GM18508 (cell line): ENCODE measurements around the gene CCDC187.
"Not testable (repeated sequence)": the region's sequence is repeated elsewhere in the genome, so short reads cannot be mapped to it uniquely, and the experiment has no call there.

Experiments
- ATAC-seq: cut with Tn5 transposase; IDR thresholded peaks from one replicate; pipeline ENCODE4 v1.9.1; 2021; ENCODE audit warnings: moderate number of reproducible peaks; ENCODE audit not compliant: insufficient read depth, unreplicated experiment

Gene CCDC187

GRCh38 chr9:136303825-136304416, at the start of gene CCDC187:
Gene CCDC187 (minus strand): TSS chr9:136304094. CDS start chr9:136303830, 264 bp downstream.
- no peak for ATAC-seq

- ATAC-seq: no peak
Observed at GRCh38 chr9:136353088-136353487, 49.2 kb upstream of the CCDC187 start.

- ATAC-seq: no peak
Observed at GRCh38 chr9:136352682-136353081, 48.8 kb upstream of the CCDC187 start.

GRCh38 chr9:136351868-136352267, 48.0 kb upstream of the CCDC187 start:
- ATAC-seq: not testable (repeated sequence)

- ATAC-seq: no peak
Observed at GRCh38 chr9:136351252-136351800, 47.4 kb upstream of the CCDC187 start.

GRCh38 chr9:136349546-136349945, 45.7 kb upstream of the CCDC187 start:
- ATAC-seq: no peak

GRCh38 chr9:136348691-136349090, 44.8 kb upstream of the CCDC187 start:
- ATAC-seq: no peak

GRCh38 chr9:136347472-136348256, 43.8 kb upstream of the CCDC187 start:
- ATAC-seq: no peak

GRCh38 chr9:136346927-136347465, 43.1 kb upstream of the CCDC187 start:
- no peak for ATAC-seq

GRCh38 chr9:136346157-136346481, 42.2 kb upstream of the CCDC187 start:
- ATAC-seq: no peak

GRCh38 chr9:136345281-136346156, 41.6 kb upstream of the CCDC187 start:
- no peak for ATAC-seq

GRCh38 chr9:136344544-136345280, 40.8 kb upstream of the CCDC187 start:
- ATAC-seq: no peak

GRCh38 chr9:136343884-136344269, 40.0 kb upstream of the CCDC187 start:
- no peak for ATAC-seq

- ATAC-seq: no peak
Observed at GRCh38 chr9:136343121-136343883, 39.4 kb upstream of the CCDC187 start.

GRCh38 chr9:136342181-136343120, 38.6 kb upstream of the CCDC187 start:
- no peak for ATAC-seq

- ATAC-seq: no peak
Observed at GRCh38 chr9:136341769-136342168, 37.9 kb upstream of the CCDC187 start.

GRCh38 chr9:136341042-136341655, 37.3 kb upstream of the CCDC187 start:
- ATAC-seq: no peak
